ENCODE measurements around the gene HDAC4. TPM values are rescaled to one million over a fixed set of nuclear protein-coding genes. Genes with fewer than 3 reads are reported as not detected.
A peak's percentile ranks its signal among the peaks of the same experiment; 100 is the strongest.

HDAC4 gene
- total and polyA plus RNA-seq, 9 of the 15 experiments (the other 6 are each of a cell fraction or from before 2014, with no cell fraction given): 0.11 to 20.2 (median 4.0) TPM

DNA sequence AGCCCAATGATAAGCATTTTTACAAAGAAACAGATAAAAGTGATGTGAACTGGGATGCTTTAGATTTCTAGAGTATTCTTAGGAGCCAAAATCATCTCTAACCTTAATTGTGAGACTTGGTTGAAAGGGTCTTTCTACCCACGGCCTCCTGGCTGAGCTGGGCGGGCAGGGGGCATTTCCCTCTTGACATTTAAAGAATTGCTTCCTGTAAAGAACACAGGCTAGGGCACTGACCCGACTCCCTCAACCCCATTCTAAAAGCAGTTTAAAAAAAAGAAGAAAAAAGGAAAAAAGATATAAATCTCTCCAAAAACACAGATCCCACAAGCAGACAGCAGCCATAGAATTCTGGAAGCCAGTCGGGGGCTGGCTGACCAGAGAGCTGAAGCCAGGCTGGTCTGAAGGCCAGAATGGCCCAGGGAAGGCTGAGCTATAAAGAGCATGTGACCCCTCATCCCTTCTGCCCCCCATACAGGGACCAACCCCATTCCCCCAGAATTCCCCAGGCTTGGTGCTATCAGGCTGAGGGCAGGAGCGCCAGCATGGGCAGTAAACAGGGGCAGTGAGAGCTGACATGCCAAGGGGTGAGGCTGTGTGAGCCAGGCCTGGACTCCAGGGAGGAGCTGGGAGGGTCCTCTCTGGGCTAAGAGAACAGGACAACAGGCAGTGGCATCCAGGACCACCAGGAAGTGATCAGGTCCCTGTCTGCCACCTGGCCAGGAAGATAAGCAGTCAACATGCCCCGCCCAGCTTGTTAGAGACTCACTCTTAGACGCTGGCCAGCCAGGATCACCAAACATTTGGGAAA, 188.5 kb downstream of the HDAC4 start (continued):
- TF ChIP-seq, protein P1, sequence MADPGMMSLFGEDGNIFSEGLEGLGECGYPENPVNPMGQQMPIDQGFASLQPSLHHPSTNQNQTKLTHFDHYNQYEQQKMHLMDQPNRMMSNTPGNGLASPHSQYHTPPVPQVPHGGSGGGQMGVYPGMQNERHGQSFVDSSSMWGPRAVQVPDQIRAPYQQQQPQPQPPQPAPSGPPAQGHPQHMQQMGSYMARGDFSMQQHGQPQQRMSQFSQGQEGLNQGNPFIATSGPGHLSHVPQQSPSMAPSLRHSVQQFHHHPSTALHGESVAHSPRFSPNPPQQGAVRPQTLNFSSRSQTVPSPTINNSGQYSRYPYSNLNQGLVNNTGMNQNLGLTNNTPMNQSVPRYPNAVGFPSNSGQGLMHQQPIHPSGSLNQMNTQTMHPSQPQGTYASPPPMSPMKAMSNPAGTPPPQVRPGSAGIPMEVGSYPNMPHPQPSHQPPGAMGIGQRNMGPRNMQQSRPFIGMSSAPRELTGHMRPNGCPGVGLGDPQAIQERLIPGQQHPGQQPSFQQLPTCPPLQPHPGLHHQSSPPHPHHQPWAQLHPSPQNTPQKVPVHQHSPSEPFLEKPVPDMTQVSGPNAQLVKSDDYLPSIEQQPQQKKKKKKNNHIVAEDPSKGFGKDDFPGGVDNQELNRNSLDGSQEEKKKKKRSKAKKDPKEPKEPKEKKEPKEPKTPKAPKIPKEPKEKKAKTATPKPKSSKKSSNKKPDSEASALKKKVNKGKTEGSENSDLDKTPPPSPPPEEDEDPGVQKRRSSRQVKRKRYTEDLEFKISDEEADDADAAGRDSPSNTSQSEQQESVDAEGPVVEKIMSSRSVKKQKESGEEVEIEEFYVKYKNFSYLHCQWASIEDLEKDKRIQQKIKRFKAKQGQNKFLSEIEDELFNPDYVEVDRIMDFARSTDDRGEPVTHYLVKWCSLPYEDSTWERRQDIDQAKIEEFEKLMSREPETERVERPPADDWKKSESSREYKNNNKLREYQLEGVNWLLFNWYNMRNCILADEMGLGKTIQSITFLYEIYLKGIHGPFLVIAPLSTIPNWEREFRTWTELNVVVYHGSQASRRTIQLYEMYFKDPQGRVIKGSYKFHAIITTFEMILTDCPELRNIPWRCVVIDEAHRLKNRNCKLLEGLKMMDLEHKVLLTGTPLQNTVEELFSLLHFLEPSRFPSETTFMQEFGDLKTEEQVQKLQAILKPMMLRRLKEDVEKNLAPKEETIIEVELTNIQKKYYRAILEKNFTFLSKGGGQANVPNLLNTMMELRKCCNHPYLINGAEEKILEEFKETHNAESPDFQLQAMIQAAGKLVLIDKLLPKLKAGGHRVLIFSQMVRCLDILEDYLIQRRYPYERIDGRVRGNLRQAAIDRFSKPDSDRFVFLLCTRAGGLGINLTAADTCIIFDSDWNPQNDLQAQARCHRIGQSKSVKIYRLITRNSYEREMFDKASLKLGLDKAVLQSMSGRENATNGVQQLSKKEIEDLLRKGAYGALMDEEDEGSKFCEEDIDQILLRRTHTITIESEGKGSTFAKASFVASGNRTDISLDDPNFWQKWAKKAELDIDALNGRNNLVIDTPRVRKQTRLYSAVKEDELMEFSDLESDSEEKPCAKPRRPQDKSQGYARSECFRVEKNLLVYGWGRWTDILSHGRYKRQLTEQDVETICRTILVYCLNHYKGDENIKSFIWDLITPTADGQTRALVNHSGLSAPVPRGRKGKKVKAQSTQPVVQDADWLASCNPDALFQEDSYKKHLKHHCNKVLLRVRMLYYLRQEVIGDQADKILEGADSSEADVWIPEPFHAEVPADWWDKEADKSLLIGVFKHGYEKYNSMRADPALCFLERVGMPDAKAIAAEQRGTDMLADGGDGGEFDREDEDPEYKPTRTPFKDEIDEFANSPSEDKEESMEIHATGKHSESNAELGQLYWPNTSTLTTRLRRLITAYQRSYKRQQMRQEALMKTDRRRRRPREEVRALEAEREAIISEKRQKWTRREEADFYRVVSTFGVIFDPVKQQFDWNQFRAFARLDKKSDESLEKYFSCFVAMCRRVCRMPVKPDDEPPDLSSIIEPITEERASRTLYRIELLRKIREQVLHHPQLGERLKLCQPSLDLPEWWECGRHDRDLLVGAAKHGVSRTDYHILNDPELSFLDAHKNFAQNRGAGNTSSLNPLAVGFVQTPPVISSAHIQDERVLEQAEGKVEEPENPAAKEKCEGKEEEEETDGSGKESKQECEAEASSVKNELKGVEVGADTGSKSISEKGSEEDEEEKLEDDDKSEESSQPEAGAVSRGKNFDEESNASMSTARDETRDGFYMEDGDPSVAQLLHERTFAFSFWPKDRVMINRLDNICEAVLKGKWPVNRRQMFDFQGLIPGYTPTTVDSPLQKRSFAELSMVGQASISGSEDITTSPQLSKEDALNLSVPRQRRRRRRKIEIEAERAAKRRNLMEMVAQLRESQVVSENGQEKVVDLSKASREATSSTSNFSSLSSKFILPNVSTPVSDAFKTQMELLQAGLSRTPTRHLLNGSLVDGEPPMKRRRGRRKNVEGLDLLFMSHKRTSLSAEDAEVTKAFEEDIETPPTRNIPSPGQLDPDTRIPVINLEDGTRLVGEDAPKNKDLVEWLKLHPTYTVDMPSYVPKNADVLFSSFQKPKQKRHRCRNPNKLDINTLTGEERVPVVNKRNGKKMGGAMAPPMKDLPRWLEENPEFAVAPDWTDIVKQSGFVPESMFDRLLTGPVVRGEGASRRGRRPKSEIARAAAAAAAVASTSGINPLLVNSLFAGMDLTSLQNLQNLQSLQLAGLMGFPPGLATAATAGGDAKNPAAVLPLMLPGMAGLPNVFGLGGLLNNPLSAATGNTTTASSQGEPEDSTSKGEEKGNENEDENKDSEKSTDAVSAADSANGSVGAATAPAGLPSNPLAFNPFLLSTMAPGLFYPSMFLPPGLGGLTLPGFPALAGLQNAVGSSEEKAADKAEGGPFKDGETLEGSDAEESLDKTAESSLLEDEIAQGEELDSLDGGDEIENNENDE (IDR thresholded peaks at IDR 0.05; ENCODE audit: low read depth, low read length): no peak
- TF ChIP-seq RBM39 (optimal IDR thresholded peaks at IDR 0.05; ENCODE audit: low read depth, low read length): no peak
- peak; percentile 46; the same call in 1 of the 2 replicates for TF ChIP-seq ZBTB7A (IDR thresholded peaks at IDR 0.05; ENCODE audit: borderline replicate concordance, control insufficient read depth, low read depth, low read length)
- no peak for TF ChIP-seq ZNF224 (CRISPR knock-in tag; IDR thresholded peaks at IDR 0.05)
- 0 out of 2 replicates have a peak, but pooled peaks have one; percentile 13 for TF ChIP-seq CBFA2T2 (conservative IDR thresholded peaks at IDR 0.05)
- no peak for TF ChIP-seq ZKSCAN1 (IDR thresholded peaks at IDR 0.05; ENCODE audit: low read depth, low read length)
- no peak for TF ChIP-seq RUNX1 (IDR thresholded peaks at IDR 0.05; ENCODE audit: low read depth)
- TF ChIP-seq POLR2G (IDR thresholded peaks at IDR 0.05; ENCODE audit: low read depth, low read length): no peak
- no peak for TF ChIP-seq RB1 (IDR thresholded peaks at IDR 0.05; ENCODE audit: low read depth)
- TF ChIP-seq ZC3H8 (IDR thresholded peaks at IDR 0.05): no peak
- TF ChIP-seq TCF3 (CRISPR knock-in tag; IDR thresholded peaks at IDR 0.05): peak; percentile 64
- no peak for TF ChIP-seq RBM17 (IDR thresholded peaks at IDR 0.05; ENCODE audit: borderline replicate concordance, low read depth, low read length)
- TF ChIP-seq HNRNPLL (IDR thresholded peaks at IDR 0.05; ENCODE audit: low read depth, low read length, poor library complexity, severe bottlenecking): no peak
- no peak for TF ChIP-seq ZNF184 (CRISPR knock-in tag; IDR thresholded peaks at IDR 0.05)
- TF ChIP-seq CBFA2T3 (IDR thresholded peaks at IDR 0.05): peak; percentile 56
- TF ChIP-seq, protein P2, sequence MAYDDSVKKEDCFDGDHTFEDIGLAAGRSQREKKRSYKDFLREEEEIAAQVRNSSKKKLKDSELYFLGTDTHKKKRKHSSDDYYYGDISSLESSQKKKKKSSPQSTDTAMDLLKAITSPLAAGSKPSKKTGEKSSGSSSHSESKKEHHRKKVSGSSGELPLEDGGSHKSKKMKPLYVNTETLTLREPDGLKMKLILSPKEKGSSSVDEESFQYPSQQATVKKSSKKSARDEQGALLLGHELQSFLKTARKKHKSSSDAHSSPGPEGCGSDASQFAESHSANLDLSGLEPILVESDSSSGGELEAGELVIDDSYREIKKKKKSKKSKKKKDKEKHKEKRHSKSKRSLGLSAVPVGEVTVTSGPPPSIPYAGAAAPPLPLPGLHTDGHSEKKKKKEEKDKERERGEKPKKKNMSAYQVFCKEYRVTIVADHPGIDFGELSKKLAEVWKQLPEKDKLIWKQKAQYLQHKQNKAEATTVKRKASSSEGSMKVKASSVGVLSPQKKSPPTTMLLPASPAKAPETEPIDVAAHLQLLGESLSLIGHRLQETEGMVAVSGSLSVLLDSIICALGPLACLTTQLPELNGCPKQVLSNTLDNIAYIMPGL (CRISPR knock-in tag; IDR thresholded peaks at IDR 0.05): no peak
